GM23248 (cell line): ENCODE results near the gene ORM1. TPM values are rescaled to one million over a fixed set of nuclear protein-coding genes. Genes with fewer than 3 reads are reported as not detected.
A peak's percentile ranks its signal among the peaks of the same experiment; 100 is the strongest.

Experiments used
- DNase-seq: peaks from one replicate; pipeline ENCODE4 v3.0.0-alpha.2; 2015
- H2AFZ ChIP-seq: fragments of 200-600 bp; sonication (generic); 2 replicates; pipeline ENCODE4 v1.6.1; 2016; ENCODE audit warnings: antibody characterized with exemption
- H3F3A ChIP-seq: fragments of 200-600 bp; sonication (generic); 2 replicates; pipeline ENCODE4 v1.6.1; 2016; ENCODE audit warnings: mild to moderate bottlenecking, antibody characterized with exemption, mixed run types; ENCODE audit not compliant: insufficient read depth
- H3K27ac ChIP-seq: fragments of 200-600 bp; sonication (generic); 2 replicates; pipeline ENCODE4 v1.5.1; 2016; ENCODE audit warnings: mild to moderate bottlenecking
- H3K27me3 ChIP-seq: fragments of 200-600 bp; sonication (generic); replicated peaks from 2 replicates; pipeline ENCODE4 v1.6.1; 2016; ENCODE audit warnings: mild to moderate bottlenecking; ENCODE audit not compliant: insufficient read depth
- H3K36me3 ChIP-seq: fragments of 200-600 bp; sonication (generic); 2 replicates; pipeline ENCODE4 v1.6.1; 2016; ENCODE audit warnings: low read depth, mild to moderate bottlenecking
- H3K4me1 ChIP-seq: fragments of 200-600 bp; sonication (generic); 2 replicates; pipeline ENCODE4 v1.6.1; 2016; ENCODE audit warnings: mild to moderate bottlenecking; ENCODE audit not compliant: insufficient read depth
- H3K4me2 ChIP-seq: fragments of 200-600 bp; sonication (generic); one replicate; pipeline ENCODE4 v1.6.1; 2016; ENCODE audit warnings: mild to moderate bottlenecking; ENCODE audit not compliant: unreplicated experiment
- H3K4me3 ChIP-seq: fragments of 200-600 bp; sonication (generic); 2 replicates; pipeline ENCODE4 v1.5.1; 2016; ENCODE audit warnings: mild to moderate bottlenecking
- H3K79me2 ChIP-seq: fragments of 200-600 bp; sonication (generic); 2 replicates; pipeline ENCODE4 v1.6.1; 2016; ENCODE audit warnings: mild to moderate bottlenecking; ENCODE audit not compliant: insufficient read depth
- H3K9ac ChIP-seq: fragments of 200-600 bp; sonication (generic); 2 replicates; pipeline ENCODE4 v1.6.1; 2016; ENCODE audit warnings: mild to moderate bottlenecking
- H3K9me2 ChIP-seq: fragments of 200-600 bp; sonication (generic); 2 replicates; pipeline ENCODE4 v1.6.1; 2016; ENCODE audit warnings: mixed run types, mild to moderate bottlenecking, moderate library complexity; ENCODE audit not compliant: insufficient read depth
- H3K9me3 ChIP-seq: fragments of 200-600 bp; sonication (generic); one replicate; pipeline ENCODE4 v1.6.1; 2017; ENCODE audit warnings: low read depth
- H4K20me1 ChIP-seq: fragments of 200-600 bp; sonication (generic); 2 replicates; pipeline ENCODE4 v1.6.0; 2016; ENCODE audit not compliant: insufficient read depth
- EZH2 ChIP-seq: fragments of 200-600 bp; sonication (generic); IDR thresholded peaks from 2 replicates; pipeline ENCODE4 v1.6.1; 2018; ENCODE audit warnings: antibody characterized with exemption, mild to moderate bottlenecking; ENCODE audit not compliant: insufficient read depth, poor library complexity, severe bottlenecking
- EZH2phosphoT487 ChIP-seq: fragments of 200-600 bp; sonication (generic); IDR thresholded peaks from 2 replicates; pipeline ENCODE4 v1.6.1; 2018; ENCODE audit warnings: antibody characterized with exemption, moderate library complexity, mild to moderate bottlenecking, low read depth; ENCODE audit not compliant: insufficient read depth
- WGBS, 2 experiments: methylation state at CpG; one replicate each; pipeline ENCODE4 v1.1.6; 2015 to 2017; ENCODE audit warnings: low lambda C conversion rate in 2 of 2, low coverage in 1 of 2; ENCODE audit errors: missing lambda C conversion rate in 2 of 2; 5-methylcytosine and 5-hydroxymethylcytosine counted together
- in situ Hi-C: fragments of 300-500 bp; cut with MboI; formaldehyde crosslinking; loops from 2 replicates; pipeline ENCODE4 v1.15.0; 2020
- polyA plus RNA-seq: library from polyadenylated mRNA; unstranded; fragments of >200 nt; fragmentation: Nextera tagmentation; extraction: Ambion mirVana; gene quantifications from 2 replicates; pipeline ENCODE4 v1.2.1, GENCODE V29; 2016
- total RNA-seq: library from RNA; depleted of rRNA; stranded (reverse); fragments of >200 nt; shearing (Covaris generic); gene quantifications from 2 replicates; pipeline ENCODE4 v1.2.3, GENCODE V29; 2014

Gene ORM1
- total and polyA plus RNA-seq, 2 experiments from 2014 or later = not detected

DNA sequence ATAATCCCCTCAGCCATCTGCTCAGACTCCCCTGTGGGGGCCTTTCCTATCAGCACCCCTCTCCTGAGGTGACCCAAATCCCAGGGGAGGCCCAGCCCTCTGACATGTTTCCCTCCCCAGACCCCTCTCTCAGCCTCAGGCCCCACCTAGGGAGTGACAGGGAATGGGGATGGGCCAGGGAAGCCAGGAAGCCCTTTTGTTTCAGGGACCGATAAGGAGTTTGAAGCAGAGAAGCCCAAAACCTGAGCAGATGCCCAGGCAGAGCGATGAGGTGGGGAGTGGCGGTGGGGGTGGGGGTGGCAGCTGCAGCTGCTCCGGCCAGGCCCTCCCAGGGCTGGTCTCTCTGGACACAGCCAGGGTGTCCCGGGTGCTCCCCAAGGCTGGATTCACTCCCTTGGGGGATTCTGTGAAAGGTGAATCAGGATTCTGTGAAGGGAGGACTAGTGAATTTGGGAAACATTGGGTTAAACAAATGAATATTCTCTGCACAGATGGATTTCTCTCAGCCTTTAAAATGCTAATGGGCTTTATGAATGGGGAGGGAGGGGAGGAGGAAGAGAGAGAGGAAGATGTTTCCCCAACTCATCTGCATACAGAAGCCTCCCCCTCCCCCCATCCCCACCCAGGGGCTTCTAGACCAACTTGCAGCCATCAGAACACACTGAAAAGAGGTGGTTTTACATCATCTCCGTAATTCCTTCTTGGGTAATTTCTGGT is 47.5 kb downstream of the ORM1 start:
- no peaks in the 10 kb centered on the region for H3K27me3 ChIP-seq
- no peak overlapping the region for H3K4me2 ChIP-seq
- H3K27ac ChIP-seq = no peak overlapping the region
- no peaks in the 10 kb centered on the region for H4K20me1 ChIP-seq
- H3K36me3 ChIP-seq = no peaks in the 10 kb centered on the region
- TF ChIP-seq EZH2 = no peak
- TF ChIP-seq EZH2phosphoT487 = no peak
- H2AFZ ChIP-seq = no peak overlapping the region
- H3K9me2 ChIP-seq = no peaks in the 10 kb centered on the region
- in situ Hi-C loops = no loop called here
- no peaks in the 10 kb centered on the region for H3K9me3 ChIP-seq
- DNase-seq = no peak
- WGBS, 2 experiments = 67 to 78% methylated on average over 4 to 6 of the region's 6 CpGs
- no peak overlapping the region for H3K4me3 ChIP-seq
- H3K4me1 ChIP-seq = peaks cover 16% of the 10 kb centered on the region
- H3F3A ChIP-seq = peaks cover 21% of the 10 kb centered on the region
- no peaks in the 10 kb centered on the region for H3K79me2 ChIP-seq
- no peak overlapping the region for H3K9ac ChIP-seq

GRCh38 chr9:114370968-114371320 is 48.0 kb downstream of the ORM1 start:
- Histone ChIP-seq H2AFZ (no peak overlapping the region), H3F3A (peaks cover 17% of the 10 kb centered on the region), H4K20me1 (no peaks in the 10 kb centered on the region), H3K27ac (no peak overlapping the region), H3K9me2 (no peaks in the 10 kb centered on the region), H3K4me1 (peaks cover 12% of the 10 kb centered on the region), H3K9ac (no peak overlapping the region), H3K36me3 (no peaks in the 10 kb centered on the region), H3K9me3 (no peaks in the 10 kb centered on the region), H3K4me2 (no peak overlapping the region), H3K4me3 (no peak overlapping the region), H3K27me3 (no peaks in the 10 kb centered on the region), H3K79me2 (no peaks in the 10 kb centered on the region)
- TF ChIP-seq EZH2phosphoT487 = no peak
- no peak for TF ChIP-seq EZH2
- in situ Hi-C loops = no loop called here
- 52 to 57% methylated on average over 4 of the region's 4 CpGs for WGBS, 2 experiments
- DNase-seq = no peak

DNA sequence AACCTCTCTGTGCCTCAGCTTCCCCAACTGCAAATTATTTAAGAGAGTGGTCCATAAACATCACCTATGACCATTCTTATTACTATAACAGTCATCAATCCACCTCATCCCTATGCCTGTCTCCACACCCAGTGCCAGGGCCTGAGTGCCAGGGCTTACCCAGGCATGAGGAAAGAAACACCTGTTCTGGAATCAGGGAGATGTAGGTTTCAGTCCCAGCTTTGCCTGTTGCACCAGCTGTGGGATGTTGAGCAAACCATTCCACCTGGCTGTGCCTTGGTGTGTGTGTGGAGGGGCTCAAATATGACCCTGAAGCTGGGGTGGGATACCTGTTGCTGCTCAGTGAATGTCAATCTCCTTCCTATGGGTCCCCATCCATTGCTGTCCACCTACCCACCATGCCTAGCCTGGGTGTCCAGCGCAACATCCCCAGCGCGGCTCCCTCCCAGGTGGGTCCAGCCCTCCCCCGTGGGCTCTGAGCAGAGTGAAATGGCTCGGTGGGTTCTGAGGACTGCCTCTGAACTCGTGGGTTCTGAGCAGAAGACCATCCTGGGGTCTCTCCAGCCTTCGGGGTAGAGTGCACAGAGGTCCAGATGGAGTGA is 48.5 kb downstream of the ORM1 start:
- H3K4me1 ChIP-seq = peaks cover 7% of the 10 kb centered on the region; the same call in 1 of the 2 replicates
- H3F3A ChIP-seq = peaks cover 13% of the 10 kb centered on the region; the same call in 1 of the 2 replicates
- H3K27ac ChIP-seq = no peak overlapping the region
- in situ Hi-C loops = no loop called here
- no peak overlapping the region for H3K4me3 ChIP-seq
- no peaks in the 10 kb centered on the region for H3K27me3 ChIP-seq
- no peaks in the 10 kb centered on the region for H3K9me2 ChIP-seq
- no peaks in the 10 kb centered on the region for H3K9me3 ChIP-seq
- no peaks in the 10 kb centered on the region for H4K20me1 ChIP-seq
- H3K36me3 ChIP-seq = no peaks in the 10 kb centered on the region
- no peak for DNase-seq
- no peak for TF ChIP-seq EZH2phosphoT487
- TF ChIP-seq EZH2 = no peak
- WGBS, 2 experiments = 91% methylated on average over 7 of the region's 7 CpGs
- H3K79me2 ChIP-seq = no peaks in the 10 kb centered on the region
- no peak overlapping the region for H2AFZ ChIP-seq
- H3K9ac ChIP-seq = no peak overlapping the region
- H3K4me2 ChIP-seq = no peak overlapping the region

DNA sequence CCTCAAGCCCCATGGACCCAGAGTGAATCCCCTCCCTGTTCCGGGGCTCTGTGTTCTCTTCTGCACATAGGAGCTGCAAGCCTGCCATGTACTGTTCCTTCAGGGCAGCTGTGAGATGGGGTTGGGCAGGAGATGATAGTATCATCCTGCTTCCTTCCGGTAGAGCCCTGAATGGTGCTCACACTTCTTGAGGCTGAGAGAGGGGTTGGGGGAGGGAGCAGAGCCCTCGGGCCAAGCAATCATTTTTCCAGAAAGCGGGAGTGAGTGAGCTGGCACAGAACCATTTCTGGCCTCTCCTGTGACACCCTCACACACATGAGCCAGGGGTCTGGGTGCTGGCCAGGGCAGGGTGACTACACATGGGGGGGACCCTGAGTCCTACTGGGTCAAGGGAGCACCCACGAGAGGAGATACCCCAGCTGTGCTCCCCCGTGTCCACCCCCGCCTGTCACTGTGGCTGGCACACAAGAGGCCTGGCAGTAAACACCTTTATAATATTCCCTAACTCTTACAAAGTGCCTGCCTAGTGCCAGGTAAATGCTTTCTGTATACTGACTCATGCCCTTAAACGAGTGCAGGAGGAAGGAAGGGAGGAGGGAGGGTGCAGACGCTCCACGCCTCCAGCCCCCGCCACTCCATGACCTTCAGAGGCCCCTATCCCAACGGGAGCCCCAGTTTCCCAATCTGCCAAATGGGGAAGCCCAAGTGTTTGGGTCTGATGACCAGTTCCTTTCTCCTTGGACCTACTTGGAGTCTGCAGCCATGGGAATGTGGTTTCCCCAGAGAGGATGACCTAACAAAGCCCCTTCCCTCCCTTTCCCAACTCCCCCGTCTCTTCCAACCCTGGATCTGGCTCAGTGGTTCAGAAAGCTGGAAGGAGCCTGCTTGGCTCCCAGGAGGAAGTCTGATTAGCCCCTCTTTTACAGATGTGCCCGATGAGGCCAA is 49.3 kb downstream of the ORM1 start:
- peak; percentile 13 for DNase-seq
- H2AFZ ChIP-seq = no peak overlapping the region
- no peaks in the 10 kb centered on the region for H3K9me2 ChIP-seq

More for the DNA sequence above, 49.3 kb downstream of the ORM1 start:
- in situ Hi-C loops = no loop called here
- Histone ChIP-seq H3F3A (0 out of 2 replicates have a peak, but pooled peaks cover 5% of the 10 kb centered on the region), H3K79me2 (no peaks in the 10 kb centered on the region), H3K4me3 (no peak overlapping the region), H3K9ac (no peak overlapping the region), H4K20me1 (no peaks in the 10 kb centered on the region), H3K4me2 (no peak overlapping the region), H3K4me1 (no peaks in the 10 kb centered on the region), H3K27me3 (no peaks in the 10 kb centered on the region), H3K27ac (no peak overlapping the region), H3K9me3 (no peaks in the 10 kb centered on the region), H3K36me3 (no peaks in the 10 kb centered on the region)
- WGBS, 2 experiments = 69 to 73% methylated on average over 14 of the region's 14 CpGs
- no peak for TF ChIP-seq EZH2phosphoT487
- no peak for TF ChIP-seq EZH2
